Measurements from ENCODE around the gene MED12L.

MED12L gene

DNA sequence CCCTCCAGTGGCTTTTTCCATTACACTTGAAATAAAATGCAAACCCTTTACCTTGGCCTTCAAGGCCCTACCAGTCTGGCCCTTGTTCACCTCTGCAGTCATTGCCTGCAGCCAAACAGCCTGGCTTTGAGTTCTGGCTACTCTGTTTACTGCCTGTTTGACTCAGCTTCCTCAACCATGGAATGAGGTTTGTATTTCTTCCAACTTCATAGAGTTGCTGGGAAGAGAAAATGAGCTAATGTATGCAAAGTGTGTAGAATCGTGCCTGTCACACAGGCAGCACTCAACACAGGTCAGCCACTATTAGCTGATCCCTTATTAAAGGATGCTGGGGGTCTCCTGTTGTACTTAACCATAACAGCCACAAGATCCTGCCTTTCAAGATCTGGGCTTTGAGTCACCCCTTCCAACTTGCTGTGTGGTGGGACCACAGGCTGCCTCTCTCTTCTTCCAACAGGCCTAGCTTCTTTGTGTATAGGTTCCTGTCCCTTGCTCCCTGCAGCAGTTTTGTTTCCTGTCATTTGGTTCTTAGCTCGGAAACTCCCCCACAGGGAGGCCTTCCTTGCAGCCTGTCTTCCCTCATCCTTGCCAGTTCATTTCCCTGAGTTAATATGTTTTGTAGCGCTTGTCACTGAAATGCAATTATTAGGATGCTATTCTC is 6.4 kb downstream of the MED12L start (continued):
- TF ChIP-seq, protein P1, sequence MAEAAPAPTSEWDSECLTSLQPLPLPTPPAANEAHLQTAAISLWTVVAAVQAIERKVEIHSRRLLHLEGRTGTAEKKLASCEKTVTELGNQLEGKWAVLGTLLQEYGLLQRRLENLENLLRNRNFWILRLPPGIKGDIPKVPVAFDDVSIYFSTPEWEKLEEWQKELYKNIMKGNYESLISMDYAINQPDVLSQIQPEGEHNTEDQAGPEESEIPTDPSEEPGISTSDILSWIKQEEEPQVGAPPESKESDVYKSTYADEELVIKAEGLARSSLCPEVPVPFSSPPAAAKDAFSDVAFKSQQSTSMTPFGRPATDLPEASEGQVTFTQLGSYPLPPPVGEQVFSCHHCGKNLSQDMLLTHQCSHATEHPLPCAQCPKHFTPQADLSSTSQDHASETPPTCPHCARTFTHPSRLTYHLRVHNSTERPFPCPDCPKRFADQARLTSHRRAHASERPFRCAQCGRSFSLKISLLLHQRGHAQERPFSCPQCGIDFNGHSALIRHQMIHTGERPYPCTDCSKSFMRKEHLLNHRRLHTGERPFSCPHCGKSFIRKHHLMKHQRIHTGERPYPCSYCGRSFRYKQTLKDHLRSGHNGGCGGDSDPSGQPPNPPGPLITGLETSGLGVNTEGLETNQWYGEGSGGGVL (tag by site-specific recombination; IDR thresholded peaks at IDR 0.05) = no peak
- TF ChIP-seq TCF7L2 (IDR thresholded peaks at IDR 0.05; ENCODE audit: borderline replicate concordance, low read depth, low read length) (no peak), GLI4 (tag by site-specific recombination; IDR thresholded peaks at IDR 0.05) (no peak), GLIS2 (tag by site-specific recombination; IDR thresholded peaks at IDR 0.05) (no peak), ZNF114 (tag by site-specific recombination; IDR thresholded peaks at IDR 0.05) (no peak)
- TF ChIP-seq, protein P2, sequence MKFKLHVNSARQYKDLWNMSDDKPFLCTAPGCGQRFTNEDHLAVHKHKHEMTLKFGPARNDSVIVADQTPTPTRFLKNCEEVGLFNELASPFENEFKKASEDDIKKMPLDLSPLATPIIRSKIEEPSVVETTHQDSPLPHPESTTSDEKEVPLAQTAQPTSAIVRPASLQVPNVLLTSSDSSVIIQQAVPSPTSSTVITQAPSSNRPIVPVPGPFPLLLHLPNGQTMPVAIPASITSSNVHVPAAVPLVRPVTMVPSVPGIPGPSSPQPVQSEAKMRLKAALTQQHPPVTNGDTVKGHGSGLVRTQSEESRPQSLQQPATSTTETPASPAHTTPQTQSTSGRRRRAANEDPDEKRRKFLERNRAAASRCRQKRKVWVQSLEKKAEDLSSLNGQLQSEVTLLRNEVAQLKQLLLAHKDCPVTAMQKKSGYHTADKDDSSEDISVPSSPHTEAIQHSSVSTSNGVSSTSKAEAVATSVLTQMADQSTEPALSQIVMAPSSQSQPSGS (tag by site-specific recombination; IDR thresholded peaks at IDR 0.05; ENCODE audit: low read depth) = no peak
- TF ChIP-seq, protein P3, sequence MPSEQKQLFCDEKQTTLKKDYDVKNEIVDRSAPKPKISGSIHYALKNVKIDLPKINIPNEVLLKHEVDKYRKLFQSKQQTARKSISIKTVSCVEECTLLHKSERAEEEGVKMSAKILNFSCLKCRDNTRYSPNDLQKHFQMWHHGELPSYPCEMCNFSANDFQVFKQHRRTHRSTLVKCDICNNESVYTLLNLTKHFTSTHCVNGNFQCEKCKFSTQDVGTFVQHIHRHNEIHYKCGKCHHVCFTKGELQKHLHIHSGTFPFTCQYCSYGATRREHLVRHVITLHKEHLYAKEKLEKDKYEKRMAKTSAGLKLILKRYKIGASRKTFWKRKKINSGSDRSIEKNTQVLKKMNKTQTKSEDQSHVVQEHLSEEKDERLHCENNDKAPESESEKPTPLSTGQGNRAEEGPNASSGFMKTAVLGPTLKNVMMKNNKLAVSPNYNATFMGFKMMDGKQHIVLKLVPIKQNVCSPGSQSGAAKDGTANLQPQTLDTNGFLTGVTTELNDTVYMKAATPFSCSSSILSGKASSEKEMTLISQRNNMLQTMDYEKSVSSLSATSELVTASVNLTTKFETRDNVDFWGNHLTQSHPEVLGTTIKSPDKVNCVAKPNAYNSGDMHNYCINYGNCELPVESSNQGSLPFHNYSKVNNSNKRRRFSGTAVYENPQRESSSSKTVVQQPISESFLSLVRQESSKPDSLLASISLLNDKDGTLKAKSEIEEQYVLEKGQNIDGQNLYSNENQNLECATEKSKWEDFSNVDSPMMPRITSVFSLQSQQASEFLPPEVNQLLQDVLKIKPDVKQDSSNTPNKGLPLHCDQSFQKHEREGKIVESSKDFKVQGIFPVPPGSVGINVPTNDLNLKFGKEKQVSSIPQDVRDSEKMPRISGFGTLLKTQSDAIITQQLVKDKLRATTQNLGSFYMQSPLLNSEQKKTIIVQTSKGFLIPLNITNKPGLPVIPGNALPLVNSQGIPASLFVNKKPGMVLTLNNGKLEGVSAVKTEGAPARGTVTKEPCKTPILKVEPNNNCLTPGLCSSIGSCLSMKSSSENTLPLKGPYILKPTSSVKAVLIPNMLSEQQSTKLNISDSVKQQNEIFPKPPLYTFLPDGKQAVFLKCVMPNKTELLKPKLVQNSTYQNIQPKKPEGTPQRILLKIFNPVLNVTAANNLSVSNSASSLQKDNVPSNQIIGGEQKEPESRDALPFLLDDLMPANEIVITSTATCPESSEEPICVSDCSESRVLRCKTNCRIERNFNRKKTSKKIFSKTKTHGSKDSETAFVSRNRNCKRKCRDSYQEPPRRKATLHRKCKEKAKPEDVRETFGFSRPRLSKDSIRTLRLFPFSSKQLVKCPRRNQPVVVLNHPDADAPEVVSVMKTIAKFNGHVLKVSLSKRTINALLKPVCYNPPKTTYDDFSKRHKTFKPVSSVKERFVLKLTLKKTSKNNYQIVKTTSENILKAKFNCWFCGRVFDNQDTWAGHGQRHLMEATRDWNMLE (tag by site-specific recombination; conservative IDR thresholded peaks at IDR 0.05; ENCODE audit: low read depth) = no peak

DNA sequence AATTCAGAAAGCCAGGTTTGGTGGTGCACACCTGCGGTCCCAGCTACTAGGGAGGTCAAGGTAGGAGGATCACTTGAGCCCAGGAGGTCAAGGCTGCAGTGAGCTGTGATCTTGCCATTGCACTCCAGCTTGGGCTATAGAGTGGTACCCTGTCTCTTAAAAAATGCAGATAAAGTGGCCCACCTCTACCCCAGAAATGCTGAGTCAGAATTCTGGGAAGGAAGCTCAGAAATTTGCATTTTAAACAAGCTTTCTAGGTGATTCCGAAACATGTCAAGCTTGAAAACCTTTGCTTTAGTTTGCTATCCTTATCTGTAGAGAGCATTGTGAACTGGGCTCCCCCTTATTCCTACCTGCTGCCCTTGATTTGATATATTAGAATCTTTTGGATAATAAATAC is 7.7 kb downstream of the MED12L start:
- H3K4me1 ChIP-seq (ENCODE audit: control insufficient read depth, insufficient read depth, low read length) = no peaks in the 10 kb centered on the region; the same call in 1 of the 2 replicates

More for the DNA sequence above, 7.7 kb downstream of the MED12L start:
- POLR2A ChIA-PET = no interaction called here
- no peak for TF ChIP-seq ZBTB17 (tag by site-specific recombination; IDR thresholded peaks at IDR 0.05)
- TF ChIP-seq, protein P3 (tag by site-specific recombination; conservative IDR thresholded peaks at IDR 0.05; ENCODE audit: low read depth) = no peak
- H3K36me3 ChIP-seq (ENCODE audit: control insufficient read depth in 2 of 2, insufficient read depth in 1 of 2, low read length in 2 of 2) = peaks cover 0 to 6% of the 10 kb centered on the region in 2 experiments; a peak in 1 of 3 replicates
- no peak overlapping the region for H3K4me3 ChIP-seq (ENCODE audit: low read depth, low read length)
- H3K27ac ChIP-seq (ENCODE audit: extremely low read depth, low read depth, low read length) = no peak overlapping the region
- H3K9me3 ChIP-seq (ENCODE audit: control insufficient read depth, insufficient read depth, low read depth, low read length) = no peaks in the 10 kb centered on the region
- CTCF ChIA-PET = no interaction called here

Measured in HEK293 (cell line).